Renal cortex interstitium (tissue), 11 donors: Measurements from ENCODE around the gene MTR. TPM values are rescaled to one million over a fixed set of nuclear protein-coding genes. Genes with fewer than 3 reads are reported as not detected.

ENCODE experiments used
- DNase-seq, 11 donors: peaks; one replicate each; pipeline ENCODE4 v3.0.0-alpha.2; 2013; ENCODE audit warnings: low read depth in 9 of 11, low spot score in 4 of 11; ENCODE audit errors: extremely low read depth in 1 of 11
- polyA plus RNA-seq, 3 donors: library from polyadenylated mRNA; unstranded; fragments of 120-200 nt; gene quantifications; one replicate each; pipeline ENCODE4 v1.2.1, GENCODE V29; 2013; ENCODE audit not compliant: insufficient read length in 3 of 3

Gene MTR
- polyA plus RNA-seq, 3 donors, result 32.1 to 44.7 (median 37.0) TPM

GRCh38 chr1:236812334-236813030, 17.4 kb downstream of the MTR start:
- no peak for DNase-seq

GRCh38 chr1:236815941-236816340, 20.8 kb downstream of the MTR start:
- DNase-seq, result no peak

GRCh38 chr1:236819856-236820255, 24.8 kb downstream of the MTR start:
- no peak for DNase-seq

- DNase-seq, result no peak
Measured at GRCh38 chr1:236821091-236821627, 26.1 kb downstream of the MTR start.

- DNase-seq, result no peak
Measured at GRCh38 chr1:236823559-236823958, 28.5 kb downstream of the MTR start.

DNA sequence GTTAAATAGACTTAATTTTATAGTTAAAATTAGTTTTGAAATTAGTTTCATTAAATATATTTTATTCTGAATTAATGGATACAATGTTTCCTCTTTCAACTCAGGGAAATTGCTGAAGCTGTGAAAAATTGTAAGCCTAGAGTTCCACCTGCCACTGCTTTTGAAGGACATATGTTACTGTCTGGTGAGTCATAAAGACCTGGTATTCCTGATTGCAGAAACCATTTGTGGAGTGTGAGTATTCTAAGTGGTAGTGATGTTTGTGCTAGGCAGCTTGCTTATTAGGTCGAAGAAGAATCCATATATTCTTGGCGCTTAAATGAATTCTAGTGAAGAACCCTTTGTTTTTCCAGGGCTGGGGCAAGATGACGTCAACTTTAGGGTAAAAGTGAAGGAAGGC, 34.0 kb downstream of the MTR start:
- DNase-seq, result no peak

- no peak for DNase-seq
Measured at GRCh38 chr1:236830116-236830515, 35.0 kb downstream of the MTR start.

GRCh38 chr1:236830560-236830959, 35.5 kb downstream of the MTR start:
- DNase-seq, result no peak

DNA sequence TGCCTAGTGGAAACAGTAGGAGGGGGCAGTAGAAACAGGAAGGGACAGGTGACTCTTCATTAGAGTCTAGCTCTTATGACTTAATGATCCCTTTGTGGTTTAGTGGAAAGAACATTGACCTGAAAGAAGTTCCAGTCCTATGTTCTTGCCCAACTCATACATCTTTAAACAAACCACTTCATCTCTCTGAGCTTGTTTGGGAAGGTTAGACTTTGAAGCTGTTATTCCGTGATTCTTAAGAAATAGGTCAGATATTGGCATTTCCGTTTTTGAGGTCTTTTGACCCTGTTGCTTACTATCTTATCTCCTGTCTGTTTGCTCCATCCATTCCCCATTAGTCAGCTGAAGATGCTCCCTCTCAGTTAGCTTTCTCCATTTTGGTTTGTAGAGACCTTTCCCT, 38.5 kb downstream of the MTR start:
- DNase-seq, result no peak

DNA sequence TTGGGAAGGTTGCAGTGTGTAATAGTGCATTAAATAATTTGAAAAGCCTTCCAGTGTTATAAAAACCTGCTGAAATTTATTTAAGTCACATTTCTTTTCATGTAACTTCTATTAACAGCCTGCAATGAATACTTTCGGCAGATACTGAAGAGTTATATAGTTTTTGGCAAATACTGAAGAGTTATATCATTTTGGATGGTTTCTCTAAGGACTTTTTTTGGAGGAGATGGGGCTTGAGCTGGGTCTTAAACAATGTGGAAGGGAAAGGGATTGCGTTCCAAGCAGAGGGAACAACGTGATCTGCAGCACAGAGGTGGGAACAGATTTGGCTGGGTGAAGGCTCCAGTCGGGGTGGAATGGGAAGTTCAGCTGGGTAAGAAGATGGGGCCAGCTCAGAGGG, 39.8 kb downstream of the MTR start:
- no peak for DNase-seq

GRCh38 chr1:236835491-236835890, 40.4 kb downstream of the MTR start:
- DNase-seq, result no peak

DNA sequence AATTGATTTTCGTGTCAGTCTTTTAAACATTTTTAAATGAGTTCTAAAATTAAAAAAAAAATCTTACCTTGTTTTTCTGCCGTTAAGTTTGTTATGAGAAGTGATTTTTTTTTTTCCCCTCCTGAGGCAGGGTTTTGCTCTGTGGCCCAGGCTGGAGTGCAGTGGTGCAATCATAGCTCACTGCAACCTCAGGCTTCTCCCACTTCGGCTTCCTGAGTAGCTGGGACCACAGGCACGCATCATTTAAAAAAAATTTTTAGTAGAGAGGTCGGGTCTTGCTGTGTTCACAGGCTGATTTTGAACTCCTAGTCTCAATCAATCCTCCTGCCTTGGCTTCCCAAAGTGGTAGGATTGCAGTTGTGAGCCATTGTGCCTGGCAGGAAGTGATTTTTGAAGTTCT, 41.1 kb downstream of the MTR start:
- no peak for DNase-seq

DNA sequence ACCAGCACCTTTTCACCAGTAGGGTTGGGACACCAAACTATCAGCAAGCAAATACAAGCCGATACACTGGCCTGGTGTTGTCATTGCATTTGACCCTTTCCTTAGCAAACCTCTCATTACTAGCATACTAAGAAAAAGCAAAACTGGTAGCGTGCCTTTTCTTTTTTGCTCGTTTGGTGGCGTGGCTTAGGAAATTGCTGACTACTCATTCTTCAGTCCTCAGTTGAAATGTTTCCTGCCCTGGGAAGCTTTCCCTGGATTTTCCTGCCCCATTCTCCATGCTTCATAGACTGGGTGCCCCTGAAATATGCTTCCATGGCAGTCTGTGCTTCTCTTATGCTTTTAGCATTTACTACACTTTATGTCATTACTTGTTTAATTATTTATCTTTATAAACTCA, 42.0 kb downstream of the MTR start:
- DNase-seq, result no peak

DNA sequence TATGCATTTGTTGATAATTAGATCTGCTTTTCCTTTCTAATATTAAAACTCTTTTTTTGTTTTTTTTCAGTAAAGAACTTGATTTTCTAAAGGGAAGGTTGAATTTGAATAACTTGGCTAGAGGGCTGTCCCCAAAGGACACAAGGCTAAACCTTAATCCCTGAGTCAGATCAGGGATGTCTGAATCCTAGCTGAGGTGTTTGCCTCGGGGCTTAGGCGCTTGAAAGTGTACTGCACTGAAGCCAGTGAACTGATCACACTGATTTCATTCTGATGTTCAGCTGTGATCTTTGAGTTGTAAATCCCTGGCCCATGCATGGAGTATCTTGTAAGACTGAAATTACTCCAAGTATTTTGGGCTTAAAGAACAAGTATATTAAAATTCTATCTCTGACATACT, 42.8 kb downstream of the MTR start:
- DNase-seq, result no peak

- DNase-seq, result no peak
Measured at GRCh38 chr1:236841341-236841740, 46.2 kb downstream of the MTR start.

DNA sequence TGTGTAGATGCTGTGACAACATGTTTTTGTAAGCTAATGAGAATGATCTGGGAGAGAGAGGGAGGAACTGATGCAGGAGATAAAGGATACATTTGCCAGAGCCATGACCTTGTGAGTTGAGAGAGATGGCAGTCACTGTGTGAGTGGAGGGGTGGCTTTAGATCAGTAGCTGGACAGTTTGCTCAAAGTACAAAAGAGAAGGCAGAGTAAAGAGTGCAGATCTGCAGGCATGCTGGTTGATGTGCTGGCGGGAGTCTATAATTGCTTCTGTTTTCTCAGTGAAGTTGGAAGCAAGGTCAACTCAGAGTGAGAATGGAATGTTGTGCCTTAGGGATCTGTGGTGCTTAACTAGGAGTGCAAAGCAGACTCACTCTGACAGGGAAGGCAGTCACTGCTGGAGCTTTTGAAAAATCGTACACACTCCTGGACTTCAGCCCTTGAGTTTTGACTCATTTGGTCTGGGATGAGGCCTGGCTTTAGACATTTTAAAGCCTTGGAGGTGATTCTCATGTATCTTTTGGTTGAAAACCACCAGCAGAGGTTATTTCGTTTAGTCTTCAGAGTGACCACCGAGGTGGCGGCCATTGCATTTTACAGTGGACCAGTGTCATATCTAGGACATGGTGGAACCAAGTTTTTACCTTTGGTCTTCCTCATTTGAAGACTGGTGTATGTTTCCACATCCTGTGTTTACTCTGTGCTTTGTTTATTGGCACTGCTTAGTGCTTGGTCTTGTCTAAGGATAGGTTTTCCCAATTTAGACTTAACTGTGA, 49.6 kb downstream of the MTR start:
- no peak for DNase-seq

- DNase-seq, result no peak
Measured at GRCh38 chr1:236845830-236846229, 50.7 kb downstream of the MTR start.

- no peak for DNase-seq
Measured at GRCh38 chr1:236848274-236848923, 53.3 kb downstream of the MTR start.

DNA sequence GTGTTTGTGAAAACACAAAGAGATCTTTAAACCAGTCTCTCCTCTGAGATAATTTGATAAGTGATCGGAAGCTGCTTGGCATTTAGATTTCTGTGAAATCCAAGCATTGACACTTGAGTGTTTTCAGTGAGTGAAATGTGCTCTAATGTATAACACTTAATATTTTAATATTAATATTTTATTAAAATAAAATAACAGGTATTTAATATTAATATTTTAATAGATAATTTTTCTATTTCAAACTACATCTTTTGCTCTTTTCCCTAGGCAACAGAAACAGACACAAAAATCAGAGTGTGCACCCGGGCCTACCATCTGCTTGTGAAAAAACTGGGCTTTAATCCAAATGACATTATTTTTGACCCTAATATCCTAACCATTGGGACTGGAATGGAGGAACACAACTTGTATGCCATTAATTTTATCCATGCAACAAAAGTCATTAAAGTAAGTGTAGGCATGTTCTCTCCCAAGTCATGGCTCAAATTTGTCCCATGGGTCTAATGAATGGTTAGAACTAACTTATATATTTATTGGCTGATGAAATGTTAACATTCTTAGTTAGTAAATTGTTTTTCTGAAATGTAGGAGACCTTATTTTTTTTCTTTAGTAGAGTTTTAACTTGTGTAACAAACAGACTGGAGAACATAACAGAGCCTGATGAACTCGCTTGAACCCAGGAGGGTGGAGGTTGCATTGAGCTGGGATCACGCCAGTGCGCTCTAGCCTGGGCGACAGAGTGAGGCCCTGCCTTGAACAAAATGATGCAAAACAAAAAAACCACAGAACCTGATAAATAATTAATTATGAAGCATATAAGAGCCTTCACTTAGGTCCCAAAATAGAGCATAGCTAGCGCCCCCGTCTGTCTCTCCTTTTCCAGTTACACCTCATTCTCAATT, 55.2 kb downstream of the MTR start:
- DNase-seq, result peak in 3 of 11 donors; percentile 12 to 39 (median 17)
